Motor neuron (in vitro differentiated cells): Measurements from ENCODE around the gene CLMP. TPM values are rescaled to one million over a fixed set of nuclear protein-coding genes. Genes with fewer than 3 reads are reported as not detected.

Source experiments
- ATAC-seq, 8 experiments: fragments of 200-7000 bp; cut with Tn5 transposase; replicated peaks in 6 of 8; 2 replicates each; pipeline ENCODE4 v1.8.0; 2021; ENCODE audit warnings: mild to moderate bottlenecking in 8 of 8, moderate library complexity in 8 of 8
- H3K27ac ChIP-seq, 2 donors: fragments of 250-450 bp; sonication (Bioruptor Pico); 2 replicates each; pipeline ENCODE4 v1.9.0; 2021; ENCODE audit warnings: antibody characterized with exemption in 2 of 2, mild to moderate bottlenecking in 2 of 2, moderate library complexity in 1 of 2
- H3K4me1 ChIP-seq, 2 donors: fragments of 250-450 bp; sonication (Bioruptor Pico); replicated peaks in 1 of 2; 2 replicates each; pipeline ENCODE4 v1.6.1; 2021; ENCODE audit warnings: antibody characterized with exemption in 2 of 2, mild to moderate bottlenecking in 2 of 2, moderate library complexity in 1 of 2
- H3K4me3 ChIP-seq, 5 donors: fragments of 250-450 bp; sonication (Bioruptor Pico); 2 replicates each; pipeline ENCODE4 v1.9.0; 2021; ENCODE audit warnings: antibody characterized with exemption in 5 of 5, mild to moderate bottlenecking in 5 of 5, moderate library complexity in 4 of 5
- WGBS, 10 experiments: fragments of 450-650 bp; shearing (Covaris generic); methylation state at CpG; one replicate each; pipeline ENCODE4 v1.0.0; 2022; 5-methylcytosine and 5-hydroxymethylcytosine counted together
- in situ Hi-C, 9 experiments: fragments of 400-800 bp; cut with MboI; loops; one replicate each; pipeline ENCODE4 v1.15.0; 2021; ENCODE audit warnings: low sequenced_read_pairs in 9 of 9, low pct_unique_long_range_greater_than_20kb in 2 of 9; ENCODE audit not compliant: unreplicated experiment in 9 of 9
- total RNA-seq, 8 experiments: library from RNA; unstranded; fragments of 300-600 nt; gene quantifications; 2 replicates each; pipeline versions ENCODE4 v1.2.3 to v1.2.4, GENCODE V29; 2022

The CLMP gene
- total RNA-seq, 8 experiments from 2014 or later = 2.1 to 21.4 (median 14.1) TPM

GRCh38 chr11:123041185-123041584 lies 153.9 kb downstream of the CLMP start:
- no peak overlapping the region for H3K4me3 ChIP-seq
- 83 to 100% (median 96%) methylated on average over 2 to 7 of the region's 10 CpGs; no CpG with 5 or more reads in 3 of the 10 experiments for WGBS, 10 experiments
- H3K4me1 ChIP-seq = peaks cover 0 to 7% of the 10 kb centered on the region in 2 donors
- in situ Hi-C loops = loop anchor here in 3 of 9 experiments (25.0 kb wide), 1 partner anchor 179 kb away; no protein-coding TSS in a partner anchor
- no peak overlapping the region for H3K27ac ChIP-seq
- ATAC-seq = no peak

GRCh38 chr11:123040111-123040432 lies 155.0 kb downstream of the CLMP start:
- ATAC-seq = peak in 6 of 8 experiments; percentile 38 to 96 (median 70)
- in situ Hi-C loops = loop anchor here in 3 of 9 experiments (25.0 kb wide), 1 partner anchor 178 kb away; no protein-coding TSS in a partner anchor

GRCh38 chr11:123035831-123036230 lies 159.2 kb downstream of the CLMP start:
- Histone ChIP-seq H3K4me3 (no peak overlapping the region), H3K4me1 (peaks cover 0 to 7% of the 10 kb centered on the region in 2 donors), H3K27ac (no peak overlapping the region)
- ATAC-seq = no peak
- in situ Hi-C loops = loop anchor here in 3 of 9 experiments (25.0 kb wide), 1 partner anchor 174 kb away; no protein-coding TSS in a partner anchor
- WGBS, 10 experiments = 69 to 100% (median 92%) methylated on average over 1 to 6 of the region's 10 CpGs; no CpG with 5 or more reads in 1 of the 10 experiments

More at GRCh38 chr11:123040111-123040432, 155.0 kb downstream of the CLMP start:
- 18 to 100% (median 26%) methylated on average over 1 to 8 of the region's 11 CpGs; no CpG with 5 or more reads in 2 of the 10 experiments for WGBS, 10 experiments
- H3K4me1 ChIP-seq = peaks cover 0 to 7% of the 10 kb centered on the region in 2 donors
- H3K27ac ChIP-seq = no peak overlapping the region
- no peak overlapping the region for H3K4me3 ChIP-seq

GRCh38 chr11:123034597-123034996 lies 160.5 kb downstream of the CLMP start:
- Histone ChIP-seq H3K27ac (no peak overlapping the region), H3K4me3 (no peak overlapping the region), H3K4me1 (peaks cover 0 to 4% of the 10 kb centered on the region in 2 donors)
- in situ Hi-C loops = loop anchor here in 3 of 9 experiments (25.0 kb wide), 1 partner anchor 172 kb away; no protein-coding TSS in a partner anchor
- no peak for ATAC-seq
- WGBS, 10 experiments = 0 to 100% (median 83%) methylated on average over 1 to 6 of the region's 6 CpGs; no CpG with 5 or more reads in 1 of the 10 experiments

GRCh38 chr11:123033895-123034294 lies 161.2 kb downstream of the CLMP start:
- WGBS, 10 experiments = 0 to 80% (median 52%) methylated on average over 1 to 10 of the region's 10 CpGs; no CpG with 5 or more reads in 2 of the 10 experiments
- Histone ChIP-seq H3K4me1 (peaks cover 0 to 3% of the 10 kb centered on the region in 2 donors), H3K4me3 (no peak overlapping the region), H3K27ac (no peak overlapping the region)
- ATAC-seq = peak in 2 of 8 experiments; percentile 30 to 50
- in situ Hi-C loops = loop anchor here in 3 of 9 experiments (25.0 kb wide), 1 partner anchor 172 kb away; no protein-coding TSS in a partner anchor

GRCh38 chr11:123030517-123030916 lies 164.5 kb downstream of the CLMP start:
- no peak overlapping the region for H3K4me3 ChIP-seq
- 0 to 100% (median 59%) methylated on average over 1 to 3 of the region's 4 CpGs; no CpG with 5 or more reads in 3 of the 10 experiments for WGBS, 10 experiments
- H3K4me1 ChIP-seq = peaks cover 0 to 3% of the 10 kb centered on the region in 2 donors
- in situ Hi-C loops = loop anchor here in 3 of 9 experiments (25.0 kb wide), 1 partner anchor 168 kb away; no protein-coding TSS in a partner anchor
- ATAC-seq = no peak
- no peak overlapping the region for H3K27ac ChIP-seq

GRCh38 chr11:123020968-123021367 lies 174.1 kb downstream of the CLMP start:
- no peak overlapping the region for H3K27ac ChIP-seq
- no peaks in the 10 kb centered on the region for H3K4me1 ChIP-seq
- 0 to 80% (median 20%) methylated on average over 1 to 2 of the region's 2 CpGs; no CpG with 5 or more reads in 3 of the 10 experiments for WGBS, 10 experiments
- ATAC-seq = peak in 3 of 8 experiments; percentile 83 to 88 (median 84)
- in situ Hi-C loops = loop anchor here in 2 of 9 experiments (10.0 to 25.0 kb wide), 3 partner anchors 106 to 156 kb away; partner anchors contain the start of gene JHY (in 1 of the 2)
- no peak overlapping the region for H3K4me3 ChIP-seq

Other genes starting within 250 kb of the CLMP start
- gene BSX, start 213.4 kb downstream of the CLMP start, total RNA-seq = not detected
- gene HSPA8, start 133.1 kb downstream of the CLMP start, total RNA-seq = 1,000 to 10,000 TPM; 1,065 to 2,111 (median 1,258) TPM
- gene GRAMD1B, start 235.0 kb upstream of the CLMP start, total RNA-seq = 10 to 100 TPM in 4 of 8 experiments, 1 to 10 TPM in 3, under 1 TPM in 1; 0.94 to 17.1 (median 10.4) TPM